CD4-positive, alpha-beta T cell (primary cell): ENCODE results near the gene SLC38A11. TPM values are rescaled to one million over a fixed set of nuclear protein-coding genes. Genes with fewer than 3 reads are reported as not detected.

Source experiments
- ATAC-seq: fragments of 200-7000 bp; cut with Tn5 transposase; one replicate; pipeline ENCODE4 v1.10.0; 2022; ENCODE audit warnings: mild to moderate bottlenecking; ENCODE audit not compliant: poor library complexity
- CTCF ChIA-PET: fragments of 350-600 bp; sonication (Branson Sonifier 250); formaldehyde crosslinking; loops from one replicate; lab custom pipeline; 2021; ENCODE audit warnings: antibody characterized with exemption, inconsistent platforms; lab: Charles Lee
- POLR2A ChIA-PET: fragments of 350-600 bp; sonication (Branson Sonifier 250); formaldehyde crosslinking; loops from one replicate; lab custom pipeline; 2021; ENCODE audit warnings: antibody characterized with exemption, inconsistent platforms; lab: Charles Lee
- DNase-seq, 14 experiments: peaks; one replicate each; pipeline ENCODE4 v3.0.0-alpha.2; 2013 to 2020; ENCODE audit warnings: mixed read lengths in 2 of 14
- H3K27ac ChIP-seq, 2 donors: one replicate each; pipeline versions ENCODE4 v1.5.1 to v1.7.0; 2013; ENCODE audit warnings: low read length in 2 of 2, low read depth in 1 of 2, mild to moderate bottlenecking in 1 of 2
- H3K27me3 ChIP-seq, 2 experiments: 1 replicate in 1 of 2; 2 replicates in 1 of 2; pipeline versions ENCODE4 v1.6.1 to v1.7.0; 2013; ENCODE audit warnings: low read length in 2 of 2, control low read depth in 1 of 2, mild to moderate bottlenecking in 1 of 2, moderate library complexity in 1 of 2; ENCODE audit not compliant: insufficient read depth in 2 of 2, control insufficient read depth in 1 of 2
- H3K36me3 ChIP-seq: one replicate; pipeline ENCODE4 v1.6.1; 2013; ENCODE audit warnings: low read length, control low read depth; ENCODE audit not compliant: insufficient read depth
- H3K4me1 ChIP-seq: one replicate; pipeline ENCODE4 v1.6.1; 2013; ENCODE audit warnings: low read length, control low read depth; ENCODE audit not compliant: insufficient read depth
- H3K4me3 ChIP-seq: one replicate; pipeline ENCODE4 v1.5.1; 2013; ENCODE audit warnings: mild to moderate bottlenecking, low read length, moderate library complexity
- H3K9me3 ChIP-seq, 2 experiments: 1 replicate in 1 of 2; 2 replicates in 1 of 2; pipeline versions ENCODE4 v1.6.1 to v1.7.0; 2013; ENCODE audit warnings: low read length in 2 of 2, mild to moderate bottlenecking in 2 of 2, control low read depth in 1 of 2, moderate library complexity in 1 of 2; ENCODE audit not compliant: control insufficient read depth in 1 of 2, insufficient read depth in 1 of 2
- H3K27ac Mint-ChIP-seq: one replicate; pipeline ENCODE4 v1.8.0; 2020; ENCODE audit warnings: mixed read lengths
- H3K27me3 Mint-ChIP-seq: one replicate; pipeline ENCODE4 v1.8.0; 2021; ENCODE audit warnings: mixed read lengths
- H3K36me3 Mint-ChIP-seq: one replicate; pipeline ENCODE4 v1.8.0; 2021; ENCODE audit warnings: low read depth, mixed read lengths
- H3K4me1 Mint-ChIP-seq: one replicate; pipeline ENCODE4 v1.8.0; 2021; ENCODE audit warnings: low read depth, mixed read lengths
- H3K4me3 Mint-ChIP-seq: one replicate; pipeline ENCODE4 v1.8.0; 2020; ENCODE audit warnings: mild to moderate bottlenecking, mixed read lengths
- H3K9me3 Mint-ChIP-seq: one replicate; pipeline ENCODE4 v1.8.0; 2020; ENCODE audit warnings: mixed read lengths
- CTCF ChIP-seq: fragments of 200-600 bp; IDR thresholded peaks from one replicate; pipeline ENCODE4 v1.8.0; 2022; ENCODE audit warnings: antibody characterized with exemption, mild to moderate bottlenecking
- intact Hi-C, 2 experiments: fragments of 100-400 bp; cut with DNase I in 1 of 2; cut with micrococcal nuclease in 1 of 2; formaldehyde crosslinking; loops; one replicate each; pipeline versions ENCODE4 v1.15.1 to v1.9.0; 2023 to 2025; cut with DNase I, micrococcal nuclease
- total RNA-seq, 174 experiments: library from RNA in 2 of 174; stranded (reverse) in 2 of 174; gene quantifications; one replicate each; pipeline ENCODE4 v1.2.3 and lab custom pipeline; 2021 to 2026

SLC38A11 gene
- total RNA-seq, 2 experiments from 2014 or later = not detected

- ChIA-PET CTCF (no interaction called here), POLR2A (no interaction called here)
- no peak overlapping the region for H3K27ac ChIP-seq
- no peaks in the 10 kb centered on the region for H3K4me1 Mint-ChIP-seq
- H3K9me3 Mint-ChIP-seq = no peaks in the 10 kb centered on the region
- H3K36me3 ChIP-seq = no peaks in the 10 kb centered on the region
- no peaks in the 10 kb centered on the region for H3K27me3 ChIP-seq
- DNase-seq (no peak), ATAC-seq (no peak)
- TF ChIP-seq CTCF = no peak
- intact Hi-C loops = no loop called here
- H3K9me3 ChIP-seq = no peaks in the 10 kb centered on the region
- no peak overlapping the region for H3K4me3 ChIP-seq
- no peaks in the 10 kb centered on the region for H3K36me3 Mint-ChIP-seq
- H3K4me1 ChIP-seq = no peaks in the 10 kb centered on the region
- H3K27me3 Mint-ChIP-seq = no peaks in the 10 kb centered on the region
- H3K27ac Mint-ChIP-seq = no peak overlapping the region
- no peak overlapping the region for H3K4me3 Mint-ChIP-seq
Measured at GRCh38 chr2:164887434-164888144, 67.7 kb downstream of the SLC38A11 start.

GRCh38 chr2:164882276-164882675 lies 73.0 kb downstream of the SLC38A11 start:
- ChIA-PET CTCF (no interaction called here), POLR2A (no interaction called here)
- TF ChIP-seq CTCF = no peak
- no peak overlapping the region for H3K27ac Mint-ChIP-seq
- H3K36me3 ChIP-seq = no peaks in the 10 kb centered on the region
- no peaks in the 10 kb centered on the region for H3K36me3 Mint-ChIP-seq
- DNase-seq (no peak), ATAC-seq (no peak)
- H3K4me3 ChIP-seq = no peak overlapping the region
- H3K9me3 ChIP-seq = no peaks in the 10 kb centered on the region
- no peak overlapping the region for H3K27ac ChIP-seq
- no peaks in the 10 kb centered on the region for H3K4me1 ChIP-seq
- intact Hi-C loops = no loop called here
- no peak overlapping the region for H3K4me3 Mint-ChIP-seq
- H3K9me3 Mint-ChIP-seq = no peaks in the 10 kb centered on the region
- H3K27me3 ChIP-seq = no peaks in the 10 kb centered on the region
- H3K27me3 Mint-ChIP-seq = no peaks in the 10 kb centered on the region
- no peaks in the 10 kb centered on the region for H3K4me1 Mint-ChIP-seq

- no peaks in the 10 kb centered on the region for H3K27me3 Mint-ChIP-seq
- no peaks in the 10 kb centered on the region for H3K27me3 ChIP-seq
- no peaks in the 10 kb centered on the region for H3K36me3 Mint-ChIP-seq
- DNase-seq (no peak), ATAC-seq (no peak)
- H3K36me3 ChIP-seq = no peaks in the 10 kb centered on the region
- no peaks in the 10 kb centered on the region for H3K4me1 ChIP-seq
- no peak for TF ChIP-seq CTCF
- H3K27ac Mint-ChIP-seq = no peak overlapping the region
- no peaks in the 10 kb centered on the region for H3K9me3 Mint-ChIP-seq
- no peak overlapping the region for H3K4me3 Mint-ChIP-seq
- intact Hi-C loops = no loop called here
- H3K4me3 ChIP-seq = no peak overlapping the region
- H3K9me3 ChIP-seq = no peaks in the 10 kb centered on the region
- no peaks in the 10 kb centered on the region for H3K4me1 Mint-ChIP-seq
- ChIA-PET POLR2A (no interaction called here), CTCF (no interaction called here)
- H3K27ac ChIP-seq = no peak overlapping the region
Measured at GRCh38 chr2:164881524-164881923, 73.8 kb downstream of the SLC38A11 start.
